SK-N-MC (cell line): ENCODE data around the gene LIF.

ENCODE experiments used
- DNase-seq: peaks from one replicate; pipeline ENCODE4 v3.0.0-alpha.2; 2011; ENCODE audit warnings: low read depth, low spot score
- H3K27ac ChIP-seq: fragments of 200-600 bp; sonication (generic); 2 replicates; pipeline ENCODE4 v1.5.1; 2016; ENCODE audit warnings: mixed run types
- H3K36me3 ChIP-seq: fragments of 200-600 bp; sonication (generic); 2 replicates; pipeline ENCODE4 v1.6.1; 2017; ENCODE audit warnings: antibody characterized with exemption, low read length, mixed read lengths; ENCODE audit not compliant: insufficient read depth
- H3K4me3 ChIP-seq: fragments of 200-600 bp; sonication (generic); 2 replicates; pipeline ENCODE4 v1.5.1; 2016
- H3K9ac ChIP-seq: fragments of 200-600 bp; sonication (generic); 2 replicates; pipeline ENCODE4 v1.8.0; 2017; ENCODE audit warnings: mixed run types, mixed read lengths; ENCODE audit not compliant: insufficient read length
- H3K9me3 ChIP-seq: fragments of 200-600 bp; sonication (generic); 2 replicates; pipeline ENCODE4 v1.6.1; 2017; ENCODE audit warnings: low read depth, mild to moderate bottlenecking, antibody characterized with exemption, low read length, moderate library complexity, mixed read lengths
- EZH2 ChIP-seq: fragments of 200-600 bp; sonication (generic); IDR thresholded peaks from one replicate; pipeline ENCODE4 v1.6.1; 2017; ENCODE audit warnings: antibody characterized with exemption
- FOXP2 ChIP-seq: optimal IDR thresholded peaks from 2 replicates; pipeline ENCODE3; 2011; ENCODE audit warnings: mild to moderate bottlenecking, moderate library complexity; ENCODE audit not compliant: insufficient read depth; ENCODE audit errors: extremely low read length, control extremely low read depth
- POLR2AphosphoS5 ChIP-seq: IDR thresholded peaks from 2 replicates; pipeline ENCODE4 v1.6.1; 2012; ENCODE audit warnings: mild to moderate bottlenecking, low read depth, low read length, borderline replicate concordance

The LIF gene

GRCh38 chr22:30267382-30268302 is 21.1 kb upstream of the LIF start:
- H3K9ac ChIP-seq, result no peak overlapping the region
- TF ChIP-seq FOXP2 (no peak), POLR2AphosphoS5 (no peak), EZH2 (no peak)
- DNase-seq, result no peak
- H3K36me3 ChIP-seq, result no peaks in the 10 kb centered on the region
- H3K4me3 ChIP-seq, result no peak overlapping the region
- no peaks in the 10 kb centered on the region for H3K9me3 ChIP-seq
- H3K27ac ChIP-seq, result no peak overlapping the region

GRCh38 chr22:30266445-30267381 is 20.2 kb upstream of the LIF start, which contains the start of gene OSM:
TSS of gene OSM (minus strand) at chr22:30266851. CDS start at chr22:30266799, 52 bp downstream.
- Histone ChIP-seq H3K9me3 (no peaks in the 10 kb centered on the region), H3K36me3 (no peaks in the 10 kb centered on the region), H3K9ac (no peak within 1 kb of the TSS), H3K27ac (no peak within 1 kb of the TSS), H3K4me3 (no peak within 1 kb of the TSS)
- no peak for TF ChIP-seq FOXP2
- DNase-seq, result no peak

DNA sequence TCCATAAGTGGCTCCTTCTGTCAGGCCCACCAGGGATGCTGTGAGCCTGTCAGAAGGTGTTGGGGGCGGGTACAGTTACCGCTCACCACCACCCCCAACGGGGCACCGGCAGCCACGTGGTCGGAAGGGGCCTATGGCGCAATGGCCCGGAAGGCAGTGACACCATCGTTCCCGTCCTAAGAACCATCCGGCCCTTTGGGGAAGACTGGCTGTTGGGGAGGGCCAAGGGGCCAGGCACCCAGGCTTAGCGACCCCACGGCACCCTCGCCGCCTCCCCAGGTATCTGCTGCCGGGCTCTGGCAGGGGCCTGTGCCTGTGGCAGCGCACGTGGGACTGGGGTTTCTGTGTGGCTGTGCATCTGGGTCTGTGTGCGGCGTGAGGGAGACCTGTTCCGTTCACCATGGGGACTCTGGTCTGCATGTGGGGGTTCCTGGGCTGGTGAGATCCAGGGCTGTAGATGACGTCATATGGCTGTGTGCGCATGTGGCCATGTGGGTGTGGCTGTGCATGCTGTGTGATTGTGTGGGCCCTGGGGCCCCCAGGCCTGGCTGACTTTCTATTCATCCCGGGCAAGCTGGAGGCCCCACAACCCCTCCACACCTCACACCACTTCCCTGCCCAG is 19.4 kb upstream of the LIF start:
- H3K4me3 ChIP-seq, result no peak overlapping the region
- no peak for DNase-seq
- H3K9ac ChIP-seq, result no peak overlapping the region
- no peaks in the 10 kb centered on the region for H3K9me3 ChIP-seq
- TF ChIP-seq POLR2AphosphoS5, result no peak
- no peak for TF ChIP-seq EZH2
- TF ChIP-seq FOXP2, result no peak
- no peaks in the 10 kb centered on the region for H3K36me3 ChIP-seq
- no peak overlapping the region for H3K27ac ChIP-seq

DNA sequence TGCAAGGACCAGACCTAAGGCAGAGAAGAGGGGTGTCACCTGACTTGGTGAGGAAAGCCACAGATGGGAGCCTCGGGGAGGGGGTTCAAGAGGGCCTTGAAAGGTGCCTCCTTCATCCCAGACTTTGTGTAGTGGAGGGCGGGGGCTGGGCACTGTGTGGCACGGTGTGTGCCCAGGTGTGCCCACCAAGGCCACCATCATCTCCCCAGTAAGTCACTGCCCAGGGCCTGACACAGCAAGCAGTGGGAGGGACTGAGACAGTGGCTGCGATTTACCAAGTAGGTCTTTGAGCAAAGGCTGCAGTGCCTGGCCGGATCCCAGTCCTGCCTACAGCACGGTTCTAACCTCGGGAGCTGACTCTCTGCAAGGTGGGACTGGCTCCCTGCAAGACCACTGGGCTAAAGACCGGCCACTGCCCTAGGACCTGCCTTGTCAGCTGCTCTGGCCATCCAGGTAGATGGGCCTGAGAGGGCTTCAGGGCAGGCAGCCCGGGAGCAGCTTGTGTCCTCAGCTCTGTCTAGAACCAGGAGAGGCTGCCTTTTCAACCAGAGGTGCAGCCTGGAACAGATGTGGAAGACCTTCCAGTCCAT is 18.7 kb upstream of the LIF start:
- Histone ChIP-seq H3K27ac (no peak overlapping the region), H3K9ac (no peak overlapping the region), H3K36me3 (no peaks in the 10 kb centered on the region), H3K4me3 (no peak overlapping the region), H3K9me3 (no peaks in the 10 kb centered on the region)
- no peak for DNase-seq
- TF ChIP-seq EZH2 (no peak), POLR2AphosphoS5 (no peak), FOXP2 (no peak)

GRCh38 chr22:30263883-30264282 is 17.3 kb upstream of the LIF start:
- H3K27ac ChIP-seq, result no peak overlapping the region
- DNase-seq, result no peak
- TF ChIP-seq FOXP2 (no peak), POLR2AphosphoS5 (no peak)
- H3K9me3 ChIP-seq, result no peaks in the 10 kb centered on the region
- H3K9ac ChIP-seq, result no peak overlapping the region
- H3K4me3 ChIP-seq, result no peak overlapping the region
- no peaks in the 10 kb centered on the region for H3K36me3 ChIP-seq

GRCh38 chr22:30262917-30263741 is 16.6 kb upstream of the LIF start:
- Histone ChIP-seq H3K4me3 (no peak overlapping the region), H3K9ac (no peak overlapping the region), H3K9me3 (no peaks in the 10 kb centered on the region), H3K27ac (no peak overlapping the region), H3K36me3 (no peaks in the 10 kb centered on the region)
- no peak for DNase-seq
- no peak for TF ChIP-seq EZH2
- no peak for TF ChIP-seq FOXP2
- TF ChIP-seq POLR2AphosphoS5, result no peak

DNA sequence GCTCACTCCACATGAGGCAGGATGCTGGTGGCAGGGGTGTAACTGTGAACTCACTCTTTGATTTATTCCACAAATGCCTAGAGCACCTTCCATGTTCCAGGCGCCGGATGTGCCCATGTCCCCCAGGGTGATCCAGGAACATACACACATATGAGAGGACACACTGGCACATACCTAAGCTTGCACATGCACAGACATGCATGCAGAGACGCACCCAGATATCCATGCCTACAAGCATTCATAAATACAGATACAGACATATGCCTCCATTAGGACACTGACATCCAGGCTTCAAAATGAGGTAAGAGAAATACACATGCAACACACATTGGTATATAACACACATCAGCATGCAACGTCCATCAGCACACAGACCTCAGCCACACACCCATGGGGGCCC is 15.6 kb upstream of the LIF start:
- DNase-seq, result no peak
- H3K36me3 ChIP-seq, result no peaks in the 10 kb centered on the region
- no peak overlapping the region for H3K4me3 ChIP-seq
- no peak for TF ChIP-seq POLR2AphosphoS5
- no peak for TF ChIP-seq FOXP2
- no peak for TF ChIP-seq EZH2
- H3K9me3 ChIP-seq, result no peaks in the 10 kb centered on the region
- no peak overlapping the region for H3K9ac ChIP-seq
- no peak overlapping the region for H3K27ac ChIP-seq
